BE2C (cell line): ENCODE results near the gene ANO2.

Source experiments
- DNase-seq: peaks from one replicate; pipeline ENCODE4 v3.0.0-alpha.2; 2020
- H3K27me3 ChIP-seq: fragments of 250-450 bp; sonication (Bioruptor Pico); 2 replicates; pipeline ENCODE4 v1.5.1; 2020; ENCODE audit warnings: mild to moderate bottlenecking
- H3K36me3 ChIP-seq: fragments of 250-450 bp; sonication (Bioruptor Pico); 2 replicates; pipeline ENCODE4 v1.5.1; 2020; ENCODE audit warnings: mild to moderate bottlenecking
- H3K4me1 ChIP-seq: fragments of 250-450 bp; sonication (Bioruptor Pico); 2 replicates; pipeline ENCODE4 v1.5.1; 2020
- H3K4me3 ChIP-seq: 2 replicates; pipeline ENCODE4 v1.5.1; 2011; ENCODE audit warnings: low read depth, low read length
- H3K9me3 ChIP-seq: fragments of 250-450 bp; sonication (Bioruptor Pico); 2 replicates; pipeline ENCODE4 v1.5.1; 2020
- TF ChIP-seq, protein P1 (sequence below): IDR thresholded peaks from 2 replicates; pipeline ENCODE4 v1.5.1; 2012; ENCODE audit warnings: mild to moderate bottlenecking, low read depth, low read length

The ANO2 gene

DNA sequence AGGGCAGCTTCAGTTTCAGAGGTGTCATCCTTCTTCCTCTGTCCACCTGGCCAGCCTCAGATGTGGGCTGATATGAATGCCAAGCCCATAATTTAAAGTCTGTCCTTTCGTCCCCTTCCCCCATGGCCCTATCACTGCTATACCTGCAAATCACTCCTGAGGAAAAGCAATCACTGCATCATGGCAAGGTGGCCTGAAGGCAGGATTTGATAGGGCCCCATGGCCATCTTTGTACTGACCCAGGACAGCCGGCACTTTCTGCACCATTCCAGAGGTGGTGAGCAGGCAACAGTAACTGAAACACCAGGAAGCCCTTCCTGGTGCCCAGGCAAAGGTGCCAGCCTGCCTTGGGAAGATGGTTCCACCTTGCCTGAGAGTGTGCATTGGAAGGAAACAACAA lies 60.8 kb downstream of the ANO2 start:
- Histone ChIP-seq H3K4me1 (no peaks in the 10 kb centered on the region), H3K36me3 (no peaks in the 10 kb centered on the region), H3K9me3 (peaks cover 4% of the 10 kb centered on the region; the same call in 1 of the 2 replicates), H3K4me3 (no peak overlapping the region), H3K27me3 (peaks cover 17% of the 10 kb centered on the region)
- no peak for DNase-seq
- TF ChIP-seq, protein P1, sequence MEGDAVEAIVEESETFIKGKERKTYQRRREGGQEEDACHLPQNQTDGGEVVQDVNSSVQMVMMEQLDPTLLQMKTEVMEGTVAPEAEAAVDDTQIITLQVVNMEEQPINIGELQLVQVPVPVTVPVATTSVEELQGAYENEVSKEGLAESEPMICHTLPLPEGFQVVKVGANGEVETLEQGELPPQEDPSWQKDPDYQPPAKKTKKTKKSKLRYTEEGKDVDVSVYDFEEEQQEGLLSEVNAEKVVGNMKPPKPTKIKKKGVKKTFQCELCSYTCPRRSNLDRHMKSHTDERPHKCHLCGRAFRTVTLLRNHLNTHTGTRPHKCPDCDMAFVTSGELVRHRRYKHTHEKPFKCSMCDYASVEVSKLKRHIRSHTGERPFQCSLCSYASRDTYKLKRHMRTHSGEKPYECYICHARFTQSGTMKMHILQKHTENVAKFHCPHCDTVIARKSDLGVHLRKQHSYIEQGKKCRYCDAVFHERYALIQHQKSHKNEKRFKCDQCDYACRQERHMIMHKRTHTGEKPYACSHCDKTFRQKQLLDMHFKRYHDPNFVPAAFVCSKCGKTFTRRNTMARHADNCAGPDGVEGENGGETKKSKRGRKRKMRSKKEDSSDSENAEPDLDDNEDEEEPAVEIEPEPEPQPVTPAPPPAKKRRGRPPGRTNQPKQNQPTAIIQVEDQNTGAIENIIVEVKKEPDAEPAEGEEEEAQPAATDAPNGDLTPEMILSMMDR: no peak

DNA sequence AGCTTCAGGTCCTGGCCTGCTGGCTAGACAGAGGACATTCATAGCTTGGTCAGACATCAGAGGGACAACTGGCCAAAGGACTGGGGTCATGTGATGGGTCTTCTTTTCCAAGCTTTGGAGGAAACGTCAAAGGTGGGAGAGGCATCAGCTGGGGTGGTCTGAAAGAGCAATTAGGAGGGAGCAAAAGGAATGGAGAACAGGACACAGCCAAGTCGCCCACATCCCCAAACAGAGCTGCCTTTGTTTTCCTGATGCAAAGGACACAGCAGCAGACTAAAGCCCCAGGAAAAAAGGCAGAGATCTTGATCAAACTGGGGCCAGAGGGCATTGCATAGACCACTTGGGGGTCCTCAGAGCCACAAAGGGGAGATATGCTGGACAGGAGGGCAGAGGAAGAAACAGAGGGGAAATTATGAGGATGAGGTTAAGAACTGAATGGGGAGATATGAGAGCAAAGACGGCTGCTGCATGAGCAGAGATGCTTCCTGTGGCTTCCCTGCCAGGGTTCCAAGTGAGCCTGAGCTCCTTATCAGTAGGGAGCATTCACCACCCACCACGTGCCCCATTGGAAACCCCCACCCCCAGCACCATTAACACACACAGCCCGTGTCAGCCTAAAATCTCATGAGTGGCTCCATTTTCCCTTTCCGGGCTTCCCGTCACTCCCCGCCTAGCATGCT lies 62.4 kb downstream of the ANO2 start:
- no peak overlapping the region for H3K4me3 ChIP-seq
- H3K36me3 ChIP-seq: no peaks in the 10 kb centered on the region
- no peak for DNase-seq
- H3K9me3 ChIP-seq: no peaks in the 10 kb centered on the region
- no peaks in the 10 kb centered on the region for H3K4me1 ChIP-seq
- H3K27me3 ChIP-seq: peaks cover 12% of the 10 kb centered on the region
- TF ChIP-seq, protein P1: no peak

DNA sequence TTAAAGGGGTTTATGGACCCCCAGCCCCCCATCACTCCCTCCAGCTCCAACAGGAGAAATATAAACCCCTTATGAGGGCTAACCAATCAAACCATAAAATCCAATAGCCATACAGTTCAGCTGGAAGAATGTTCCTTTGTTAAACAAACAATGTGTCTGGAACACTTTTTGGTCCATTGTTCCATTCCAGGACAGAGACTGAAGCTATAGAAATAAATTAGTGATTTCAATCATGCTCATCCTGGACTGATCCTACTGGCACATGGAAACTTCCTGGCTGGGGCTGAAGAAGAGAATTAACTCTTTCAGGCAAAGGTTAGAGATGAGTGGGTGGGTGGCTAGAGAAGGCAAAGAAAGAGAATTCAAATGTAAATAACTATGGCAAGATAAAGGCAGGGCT lies 63.4 kb downstream of the ANO2 start:
- H3K4me1 ChIP-seq: no peaks in the 10 kb centered on the region
- no peak overlapping the region for H3K4me3 ChIP-seq
- TF ChIP-seq, protein P1: no peak
- peaks cover 7% of the 10 kb centered on the region for H3K27me3 ChIP-seq
- H3K36me3 ChIP-seq: no peaks in the 10 kb centered on the region
- H3K9me3 ChIP-seq: no peaks in the 10 kb centered on the region
- no peak for DNase-seq

DNA sequence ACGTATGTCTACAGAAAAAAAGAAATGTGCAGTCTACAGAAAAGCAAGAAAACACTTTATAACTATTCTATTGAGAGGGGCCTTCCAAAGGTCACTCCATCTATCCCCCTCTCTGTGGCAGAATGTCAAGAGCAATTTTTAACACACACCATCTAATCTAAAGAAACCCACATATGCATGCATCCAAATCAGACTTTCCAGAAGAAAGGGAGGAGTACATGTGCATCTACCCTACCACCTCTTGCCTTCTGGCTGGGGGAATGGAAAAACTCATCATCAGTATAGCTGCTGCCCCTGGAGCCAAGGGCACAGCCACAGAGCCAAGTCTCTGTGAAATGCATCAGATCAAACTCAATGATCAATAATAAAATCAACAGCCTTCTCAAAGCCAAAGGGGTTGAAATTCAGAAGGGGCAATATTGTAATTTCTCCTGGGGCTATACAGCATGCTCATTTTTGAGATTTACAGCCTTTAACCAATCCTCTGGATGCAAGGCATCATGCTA lies 63.9 kb downstream of the ANO2 start:
- Histone ChIP-seq H3K36me3 (no peaks in the 10 kb centered on the region), H3K4me1 (no peaks in the 10 kb centered on the region), H3K9me3 (no peaks in the 10 kb centered on the region), H3K27me3 (peaks cover 7% of the 10 kb centered on the region), H3K4me3 (no peak overlapping the region)
- TF ChIP-seq, protein P1: no peak
- no peak for DNase-seq

DNA sequence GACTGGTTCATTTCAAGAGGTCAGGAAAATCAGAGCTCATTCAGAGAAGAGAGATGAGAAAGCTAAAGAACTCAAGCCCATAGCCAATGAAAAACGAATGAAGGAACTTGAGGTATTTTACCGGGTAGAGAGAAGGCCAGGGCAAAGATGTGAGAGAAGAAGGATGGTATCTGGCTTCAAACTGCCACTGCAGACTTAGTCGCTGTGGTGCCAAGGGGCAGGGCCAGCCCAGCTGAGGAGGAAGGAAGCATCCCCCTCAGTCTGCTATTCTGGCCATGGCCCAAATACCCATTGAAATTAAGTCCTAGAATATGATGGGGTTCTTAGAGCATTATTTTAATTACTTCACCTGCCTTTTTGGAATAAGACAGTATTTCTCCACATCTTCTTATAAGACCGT lies 69.2 kb downstream of the ANO2 start:
- Histone ChIP-seq H3K36me3 (no peaks in the 10 kb centered on the region), H3K27me3 (peaks cover 10% of the 10 kb centered on the region; the same call in 1 of the 2 replicates), H3K4me1 (no peaks in the 10 kb centered on the region), H3K4me3 (no peak overlapping the region), H3K9me3 (no peaks in the 10 kb centered on the region)
- no peak for DNase-seq
- TF ChIP-seq, protein P1: no peak

DNA sequence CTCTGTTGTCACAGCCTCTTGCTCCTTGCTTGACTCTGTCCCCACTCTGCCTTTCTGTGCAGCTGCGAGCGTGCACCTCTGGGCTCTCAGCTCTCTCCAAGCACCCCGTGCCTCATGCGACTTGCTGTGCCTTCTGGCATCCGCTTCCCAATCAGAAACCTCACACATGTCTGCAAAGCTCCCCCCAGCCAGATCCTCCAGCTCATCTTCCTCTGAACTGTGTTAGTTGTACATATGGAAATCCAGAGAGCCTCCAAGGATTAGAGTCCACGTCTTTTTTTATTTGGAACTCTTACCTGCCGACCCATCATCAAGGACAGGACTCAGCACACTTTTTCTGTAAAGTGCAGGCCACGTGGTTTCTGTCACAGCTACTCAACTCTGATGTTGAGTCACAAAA lies 70.5 kb downstream of the ANO2 start:
- Histone ChIP-seq H3K9me3 (no peaks in the 10 kb centered on the region), H3K4me3 (no peak overlapping the region), H3K27me3 (peaks cover 10% of the 10 kb centered on the region; the same call in 1 of the 2 replicates), H3K36me3 (no peaks in the 10 kb centered on the region), H3K4me1 (no peaks in the 10 kb centered on the region)
- DNase-seq: no peak
- TF ChIP-seq, protein P1: no peak
